ENCODE measurements around the gene CBFA2T3.

CBFA2T3 gene

GRCh38 chr16:88955906-88956305 lies 21.1 kb downstream of the CBFA2T3 start:
- Histone ChIP-seq H3K36me3 (ENCODE audit: insufficient read depth, low read length) (no peaks in the 10 kb centered on the region), H3K9me3 (ENCODE audit: low read depth, low read length) (no peaks in the 10 kb centered on the region), H3K9ac (ENCODE audit: insufficient read length) (no peak overlapping the region), H3K27ac (no peak overlapping the region), H3K4me3 (no peak overlapping the region)
- TF ChIP-seq POLR2AphosphoS5 (IDR thresholded peaks at IDR 0.05; ENCODE audit: borderline replicate concordance, low read depth, low read length), result no peak
- no peak for TF ChIP-seq EZH2 (IDR thresholded peaks at IDR 0.05)
- no peak for TF ChIP-seq FOXP2 (optimal IDR thresholded peaks at IDR 0.05; ENCODE audit: control extremely low read depth, extremely low read length, insufficient read depth)
- no peak for DNase-seq (ENCODE audit: low read depth, low spot score)

GRCh38 chr16:88953003-88953690 lies 23.9 kb downstream of the CBFA2T3 start:
- Histone ChIP-seq H3K27ac (no peak overlapping the region), H3K9ac (ENCODE audit: insufficient read length) (no peak overlapping the region), H3K4me3 (no peak overlapping the region), H3K36me3 (ENCODE audit: insufficient read depth, low read length) (no peaks in the 10 kb centered on the region), H3K9me3 (ENCODE audit: low read depth, low read length) (no peaks in the 10 kb centered on the region)
- TF ChIP-seq FOXP2 (optimal IDR thresholded peaks at IDR 0.05; ENCODE audit: control extremely low read depth, extremely low read length, insufficient read depth), result no peak
- DNase-seq (ENCODE audit: low read depth, low spot score), result no peak

GRCh38 chr16:88951989-88952388 lies 25.0 kb downstream of the CBFA2T3 start:
- TF ChIP-seq EZH2 (IDR thresholded peaks at IDR 0.05) (no peak), POLR2AphosphoS5 (IDR thresholded peaks at IDR 0.05; ENCODE audit: borderline replicate concordance, low read depth, low read length) (no peak), FOXP2 (optimal IDR thresholded peaks at IDR 0.05; ENCODE audit: control extremely low read depth, extremely low read length, insufficient read depth) (no peak)
- H3K27ac ChIP-seq, result no peak overlapping the region
- no peak overlapping the region for H3K4me3 ChIP-seq
- H3K9me3 ChIP-seq (ENCODE audit: low read depth, low read length), result no peaks in the 10 kb centered on the region
- no peak overlapping the region for H3K9ac ChIP-seq (ENCODE audit: insufficient read length)
- no peak for DNase-seq (ENCODE audit: low read depth, low spot score)
- H3K36me3 ChIP-seq (ENCODE audit: insufficient read depth, low read length), result no peaks in the 10 kb centered on the region

GRCh38 chr16:88951501-88951900 lies 25.5 kb downstream of the CBFA2T3 start:
- Histone ChIP-seq H3K9me3 (ENCODE audit: low read depth, low read length) (no peaks in the 10 kb centered on the region), H3K27ac (no peak overlapping the region), H3K4me3 (no peak overlapping the region), H3K36me3 (ENCODE audit: insufficient read depth, low read length) (no peaks in the 10 kb centered on the region), H3K9ac (ENCODE audit: insufficient read length) (no peak overlapping the region)
- no peak for DNase-seq (ENCODE audit: low read depth, low spot score)
- TF ChIP-seq EZH2 (IDR thresholded peaks at IDR 0.05), result no peak

- no peak overlapping the region for H3K9ac ChIP-seq (ENCODE audit: insufficient read length)
- no peak overlapping the region for H3K4me3 ChIP-seq
- no peak for TF ChIP-seq FOXP2 (optimal IDR thresholded peaks at IDR 0.05; ENCODE audit: control extremely low read depth, extremely low read length, insufficient read depth)
- TF ChIP-seq EZH2 (IDR thresholded peaks at IDR 0.05), result no peak
- TF ChIP-seq POLR2AphosphoS5 (IDR thresholded peaks at IDR 0.05; ENCODE audit: borderline replicate concordance, low read depth, low read length), result no peak
- H3K27ac ChIP-seq, result no peak overlapping the region
- DNase-seq (ENCODE audit: low read depth, low spot score), result no peak
- no peaks in the 10 kb centered on the region for H3K9me3 ChIP-seq (ENCODE audit: low read depth, low read length)
- no peaks in the 10 kb centered on the region for H3K36me3 ChIP-seq (ENCODE audit: insufficient read depth, low read length)
Observed at GRCh38 chr16:88948781-88949490, 28.1 kb downstream of the CBFA2T3 start.

- no peak for DNase-seq (ENCODE audit: low read depth, low spot score)
- TF ChIP-seq EZH2 (IDR thresholded peaks at IDR 0.05), result no peak
- TF ChIP-seq FOXP2 (optimal IDR thresholded peaks at IDR 0.05; ENCODE audit: control extremely low read depth, extremely low read length, insufficient read depth), result no peak
- TF ChIP-seq POLR2AphosphoS5 (IDR thresholded peaks at IDR 0.05; ENCODE audit: borderline replicate concordance, low read depth, low read length), result no peak
Observed at GRCh38 chr16:88945473-88945872, 31.5 kb downstream of the CBFA2T3 start.

GRCh38 chr16:88943741-88944140 lies 33.3 kb downstream of the CBFA2T3 start:
- no peaks in the 10 kb centered on the region for H3K9me3 ChIP-seq (ENCODE audit: low read depth, low read length)
- DNase-seq (ENCODE audit: low read depth, low spot score), result no peak
- H3K4me3 ChIP-seq, result no peak overlapping the region
- no peak overlapping the region for H3K9ac ChIP-seq (ENCODE audit: insufficient read length)
- H3K27ac ChIP-seq, result no peak overlapping the region
- H3K36me3 ChIP-seq (ENCODE audit: insufficient read depth, low read length), result no peaks in the 10 kb centered on the region
- TF ChIP-seq EZH2 (IDR thresholded peaks at IDR 0.05) (no peak), FOXP2 (optimal IDR thresholded peaks at IDR 0.05; ENCODE audit: control extremely low read depth, extremely low read length, insufficient read depth) (no peak), POLR2AphosphoS5 (IDR thresholded peaks at IDR 0.05; ENCODE audit: borderline replicate concordance, low read depth, low read length) (no peak)

More at GRCh38 chr16:88945473-88945872, 31.5 kb downstream of the CBFA2T3 start:
- H3K4me3 ChIP-seq, result no peak overlapping the region
- no peaks in the 10 kb centered on the region for H3K36me3 ChIP-seq (ENCODE audit: insufficient read depth, low read length)
- H3K9me3 ChIP-seq (ENCODE audit: low read depth, low read length), result no peaks in the 10 kb centered on the region
- no peak overlapping the region for H3K27ac ChIP-seq
- H3K9ac ChIP-seq (ENCODE audit: insufficient read length), result no peak overlapping the region

- H3K27ac ChIP-seq, result no peak overlapping the region
Observed at GRCh38 chr16:88943131-88943664, 33.8 kb downstream of the CBFA2T3 start.

More at GRCh38 chr16:88943131-88943664, 33.8 kb downstream of the CBFA2T3 start:
- Histone ChIP-seq H3K9me3 (ENCODE audit: low read depth, low read length) (no peaks in the 10 kb centered on the region), H3K4me3 (no peak overlapping the region), H3K36me3 (ENCODE audit: insufficient read depth, low read length) (no peaks in the 10 kb centered on the region), H3K9ac (ENCODE audit: insufficient read length) (no peak overlapping the region)
- no peak for DNase-seq (ENCODE audit: low read depth, low spot score)
- TF ChIP-seq FOXP2 (optimal IDR thresholded peaks at IDR 0.05; ENCODE audit: control extremely low read depth, extremely low read length, insufficient read depth) (no peak), EZH2 (IDR thresholded peaks at IDR 0.05) (no peak), POLR2AphosphoS5 (IDR thresholded peaks at IDR 0.05; ENCODE audit: borderline replicate concordance, low read depth, low read length) (no peak)
